ENCODE results near the gene SIGLEC8. TPM values are rescaled to one million over a fixed set of nuclear protein-coding genes. Genes with fewer than 3 reads are reported as not detected.
"Not testable (repeated sequence)": the region's sequence is repeated elsewhere in the genome, so short reads cannot be mapped to it uniquely, and the experiment has no call there.

The SIGLEC8 gene
- polyA plus RNA-seq (2013, experiment 1 of 2; ENCODE audit: insufficient read length): not detected
- polyA plus RNA-seq (2013, experiment 2 of 2; ENCODE audit: insufficient read length): not detected

- no peak for DNase-seq
These were observed at the start of gene SIGLEC8 for GRCh38 chr19:51458051-51458645. TSS of gene SIGLEC8 (minus strand) at chr19:51458454. CDS start at chr19:51458387, 67 bp downstream.

DNA sequence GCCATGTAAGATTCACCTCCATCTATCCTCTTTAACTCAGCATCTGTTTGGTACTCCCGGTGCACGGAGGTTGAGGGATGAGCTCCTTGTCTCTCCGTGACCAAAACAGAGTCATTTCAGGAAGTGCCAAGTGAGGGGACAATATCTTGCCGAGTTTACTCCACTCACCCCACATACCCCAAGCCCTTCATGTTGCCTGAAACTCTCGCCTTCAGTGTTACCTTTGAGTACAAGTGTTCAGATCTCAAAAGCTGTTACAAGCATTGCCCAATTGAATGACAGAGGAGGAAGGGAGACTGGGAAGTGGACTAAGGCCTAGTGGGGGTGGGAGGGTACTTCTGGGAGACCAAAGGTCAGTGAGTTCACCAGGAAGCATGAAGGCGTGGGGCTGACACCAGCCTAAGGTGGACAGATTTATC, 49.4 kb upstream of the SIGLEC8 start:
- DNase-seq: no peak

DNA sequence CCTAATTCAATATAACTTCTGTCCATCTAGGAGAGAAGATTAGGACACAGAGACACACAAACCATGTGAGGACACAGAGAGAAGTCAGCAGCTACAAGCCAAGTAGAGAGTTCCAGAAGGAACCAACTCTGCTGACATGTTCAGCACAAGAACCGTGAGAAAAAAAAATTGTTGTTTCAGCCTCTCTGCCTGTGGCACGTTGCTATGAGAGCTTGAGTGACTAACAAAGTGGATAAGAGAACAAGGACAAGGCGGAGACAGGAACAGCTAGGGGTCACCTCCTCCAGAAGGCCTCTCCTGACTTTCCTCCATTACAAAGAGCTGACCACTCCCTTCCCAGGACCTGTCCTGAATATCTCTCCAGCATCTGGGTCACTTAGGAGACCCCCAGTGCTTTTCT, 48.9 kb upstream of the SIGLEC8 start:
- no peak for DNase-seq

- no peak for DNase-seq
These were observed 47.6 kb upstream of the SIGLEC8 start for GRCh38 chr19:51505904-51506303.

- DNase-seq: no peak
These were observed 45.6 kb upstream of the SIGLEC8 start for GRCh38 chr19:51503896-51504295.

GRCh38 chr19:51503286-51503817, 45.1 kb upstream of the SIGLEC8 start:
- DNase-seq: no peak

- DNase-seq: no peak
These were observed 43.5 kb upstream of the SIGLEC8 start, which contains the start of gene SIGLEC12 for GRCh38 chr19:51501594-51502263. TSS of gene SIGLEC12 (minus strand) at chr19:51501800. CDS start at chr19:51501733, 67 bp downstream.

DNA sequence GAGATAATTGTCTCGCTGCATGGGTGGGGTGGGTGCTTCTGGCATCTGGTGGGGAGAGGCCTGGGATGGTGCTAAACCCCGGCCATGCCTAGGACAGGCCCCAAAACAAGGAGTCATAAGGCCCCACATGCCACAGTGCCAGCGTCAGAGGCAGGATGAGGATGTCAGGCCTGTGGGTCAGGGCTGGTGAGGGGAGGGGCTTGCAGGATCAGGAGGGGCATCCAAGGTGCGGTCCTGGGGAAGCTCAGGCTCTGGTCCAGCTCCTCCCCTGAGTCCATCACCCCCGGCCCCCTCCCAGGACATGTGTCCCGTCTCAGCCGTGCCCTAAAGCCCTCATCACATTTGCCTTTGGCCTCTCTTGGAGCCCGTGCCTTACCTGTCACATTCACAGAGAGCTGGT, 42.7 kb upstream of the SIGLEC8 start:
- DNase-seq: not testable (repeated sequence)

DNA sequence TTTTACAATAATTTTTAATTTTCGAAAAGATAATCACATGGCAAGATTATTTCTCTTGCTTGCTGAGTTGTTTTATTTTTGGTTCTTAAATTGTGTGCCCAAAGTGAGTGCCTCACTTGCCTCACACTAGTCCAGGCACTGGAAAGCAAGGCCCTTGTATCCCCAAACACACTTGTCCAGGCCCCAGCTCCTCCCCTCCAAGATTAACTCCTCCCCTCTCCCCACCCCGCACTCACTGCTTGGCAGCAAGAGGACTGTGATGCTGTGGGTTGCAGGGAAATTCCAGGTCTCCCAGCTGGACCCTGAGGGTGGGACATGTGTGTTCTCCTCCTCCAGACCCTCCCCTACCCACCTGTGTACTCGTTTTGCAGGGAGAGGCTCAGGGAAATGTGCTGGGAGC, 39.4 kb upstream of the SIGLEC8 start:
- no peak for DNase-seq

GRCh38 chr19:51493776-51494175, 35.5 kb upstream of the SIGLEC8 start:
- DNase-seq: no peak

DNA sequence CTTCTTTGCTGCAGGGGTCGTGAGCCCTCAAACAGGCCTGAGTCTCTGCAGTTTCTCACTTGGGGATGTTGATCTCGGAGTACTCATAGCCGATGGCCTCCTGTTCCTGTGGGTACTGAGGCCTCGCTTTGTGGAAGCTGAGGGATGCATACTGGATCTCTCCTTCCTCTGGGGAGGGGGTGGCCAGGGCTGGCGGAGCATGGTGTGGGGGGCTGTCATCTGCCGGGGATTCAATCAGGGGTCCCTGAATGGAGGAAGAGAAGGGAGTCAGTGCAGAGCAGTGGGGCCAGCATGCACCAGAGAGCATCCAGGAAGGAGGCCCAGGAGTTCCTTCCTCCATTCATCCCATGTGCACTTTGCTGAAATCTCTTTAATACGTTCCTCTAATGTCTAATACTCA, 33.3 kb upstream of the SIGLEC8 start:
- no peak for DNase-seq

GRCh38 chr19:51490676-51491075, 32.4 kb upstream of the SIGLEC8 start:
- no peak for DNase-seq

GRCh38 chr19:51489113-51489512, 30.9 kb upstream of the SIGLEC8 start:
- no peak for DNase-seq

DNA sequence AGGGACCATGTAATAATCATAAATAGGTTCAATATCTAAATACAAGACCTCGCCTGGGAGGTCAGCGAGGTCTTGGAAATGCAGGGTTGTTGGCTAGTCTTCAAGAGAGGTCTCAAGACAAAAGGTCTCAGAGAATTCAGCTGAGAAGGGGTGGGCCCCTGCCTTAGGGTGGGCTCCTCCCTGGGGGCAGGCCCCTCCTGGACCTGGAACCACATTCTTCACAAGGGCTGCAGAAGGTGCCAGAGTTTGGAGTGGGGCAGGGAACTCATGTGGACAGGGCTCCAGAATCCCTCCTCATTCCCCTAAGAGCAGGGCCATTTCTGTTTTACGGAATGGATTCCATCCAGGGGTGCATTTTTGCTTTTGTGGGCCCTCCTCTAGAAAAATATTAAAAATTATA, 30.2 kb upstream of the SIGLEC8 start:
- no peak for DNase-seq

- no peak for DNase-seq
These were observed 27.9 kb upstream of the SIGLEC8 start for GRCh38 chr19:51485960-51486660.

GRCh38 chr19:51480590-51480989, 22.3 kb upstream of the SIGLEC8 start:
- DNase-seq: peak; percentile 5

DNA sequence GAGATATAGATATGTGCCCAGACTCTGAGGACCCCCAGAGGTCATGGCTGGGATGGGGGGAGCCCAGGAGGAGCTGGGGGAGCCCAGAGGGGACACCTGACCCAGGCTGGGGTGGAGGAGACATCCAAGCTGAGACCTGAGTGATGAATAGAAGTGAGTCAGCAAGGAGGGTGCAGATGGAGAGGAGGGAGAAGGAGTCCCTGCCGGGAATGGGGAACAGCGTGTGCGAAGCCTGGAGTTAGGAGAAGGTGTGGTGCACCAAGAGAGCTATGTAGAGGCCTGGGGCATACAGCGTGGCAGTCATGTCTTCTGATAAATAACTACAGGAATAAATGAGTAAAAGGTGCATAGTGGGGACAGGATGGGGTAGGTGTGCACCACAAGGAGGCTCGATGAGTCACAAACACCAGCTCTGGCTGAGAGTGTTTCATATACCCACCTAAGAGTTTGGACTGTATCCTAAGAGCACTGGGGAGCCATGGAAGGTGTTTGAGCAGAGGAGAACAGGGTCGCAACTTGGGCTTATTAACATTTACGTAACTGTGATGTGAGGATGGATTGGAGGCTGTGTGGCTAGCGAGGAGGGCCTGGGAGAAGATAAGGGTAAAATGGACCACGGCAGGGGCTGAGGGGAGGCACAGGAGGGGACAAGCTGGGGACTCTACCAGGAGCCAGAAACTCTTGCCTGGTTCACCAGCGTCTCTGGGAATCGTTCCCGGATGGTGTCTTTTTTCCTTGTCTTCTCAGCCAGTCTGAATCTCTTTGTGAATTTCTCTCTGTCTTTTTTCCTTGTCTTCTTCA, 21.5 kb upstream of the SIGLEC8 start:
- DNase-seq: no peak

DNA sequence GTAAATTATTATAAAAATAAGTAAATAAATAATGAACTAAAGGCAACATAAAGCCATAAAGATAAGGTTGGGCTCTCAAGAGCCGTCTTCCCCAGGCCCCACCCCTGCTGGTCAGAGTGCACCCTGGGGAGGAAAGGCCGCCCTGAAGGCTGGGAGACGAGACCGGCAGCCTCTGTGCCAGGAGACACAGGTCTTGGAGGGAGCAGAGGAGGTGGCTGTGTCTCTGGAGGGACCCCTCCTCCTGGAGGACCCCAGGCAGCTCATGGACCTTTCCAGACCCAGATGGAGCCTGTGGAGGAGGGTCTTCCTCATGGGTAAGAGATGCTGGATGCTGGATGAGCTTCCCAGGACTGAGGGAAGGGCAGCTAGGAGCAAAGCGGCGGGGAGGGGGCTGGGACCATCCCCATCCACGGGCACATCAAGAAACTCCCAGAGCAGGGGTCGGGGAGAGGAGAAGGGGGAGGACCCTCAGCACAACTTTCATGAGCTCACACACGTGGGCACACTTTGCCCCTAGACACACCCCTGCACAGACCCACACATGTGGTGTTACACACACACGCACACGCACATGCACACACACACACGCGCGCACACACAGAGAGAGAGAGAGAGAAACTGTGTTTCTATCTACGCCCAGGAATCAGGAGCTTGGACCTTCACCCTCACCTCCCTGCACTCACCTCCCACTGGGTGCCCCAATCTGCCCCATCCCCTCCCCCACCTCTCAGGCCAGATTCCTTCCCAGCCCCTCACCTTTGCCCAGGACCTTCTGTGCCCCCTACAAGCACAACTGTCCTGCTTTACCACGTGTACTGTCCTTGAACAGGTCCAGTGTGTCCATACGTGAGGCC, 20.4 kb upstream of the SIGLEC8 start, which contains the start of gene CEACAM18:
Gene CEACAM18 (plus strand): TSS at position 159 of the 854 bp plus-strand sequence.
- no peak for DNase-seq

DNA sequence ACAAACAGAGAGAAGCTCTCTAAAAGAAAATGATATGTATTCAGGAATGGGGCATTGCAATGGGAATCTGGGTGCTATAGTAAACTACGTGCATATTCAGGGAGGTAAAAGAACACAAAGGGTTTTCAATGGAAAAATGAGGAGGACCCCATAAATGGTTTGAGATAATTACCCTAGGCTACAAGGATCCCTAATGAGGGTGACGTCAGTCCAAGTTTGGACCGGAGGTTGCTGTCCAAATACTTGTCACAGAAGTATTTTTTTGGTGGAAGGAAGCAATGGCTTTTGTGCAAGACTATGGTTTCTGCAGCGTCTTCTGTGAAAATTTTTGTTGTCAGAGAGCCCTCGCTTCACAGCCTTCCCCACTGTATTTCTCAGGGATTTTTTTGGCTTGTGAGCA, 19.1 kb upstream of the SIGLEC8 start:
- no peak for DNase-seq

- DNase-seq: no peak
These were observed 17.9 kb upstream of the SIGLEC8 start for GRCh38 chr19:51476164-51476563.

DNA sequence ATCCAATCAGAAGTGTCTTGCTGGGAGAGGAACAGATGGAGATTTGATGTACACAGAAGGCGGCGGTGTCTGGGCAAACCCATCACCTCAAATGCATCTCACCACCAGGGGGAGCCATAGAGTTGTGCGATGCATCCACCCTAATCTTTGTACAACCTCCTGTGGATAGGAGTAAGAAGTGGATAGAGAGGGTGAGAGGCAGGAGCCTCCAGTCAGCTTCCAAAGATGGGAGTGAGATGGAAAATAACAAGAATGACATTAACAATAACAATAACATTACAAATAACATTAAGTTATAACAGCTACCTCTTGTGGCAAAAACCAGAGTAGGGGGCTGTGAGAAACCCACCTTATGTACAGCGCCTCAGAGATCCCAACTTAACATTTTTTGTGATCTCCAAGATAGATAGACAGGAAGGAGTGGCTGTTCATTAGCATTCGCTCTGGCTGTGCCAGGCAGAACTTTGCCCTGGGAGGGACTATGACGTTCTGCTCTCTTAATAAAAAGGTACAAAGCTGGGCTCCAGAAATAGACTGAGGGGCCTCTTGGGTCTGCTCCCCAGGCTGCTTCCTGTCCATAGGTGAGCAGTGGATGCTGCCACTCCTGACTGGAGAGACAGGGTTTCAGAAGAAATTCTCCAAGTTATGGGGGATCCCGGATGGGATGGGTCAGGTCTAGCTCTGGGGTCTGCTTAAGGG, 14.9 kb upstream of the SIGLEC8 start:
- peak; percentile 59 for DNase-seq

Data from fibroblast of skin of back (primary cell).